Measurements from ENCODE around the gene SMARCAL1.

- TF ChIP-seq CTCF (IDR thresholded peaks at IDR 0.05) (no peak), POLR2A (IDR thresholded peaks at IDR 0.05) (no peak)
Measured at GRCh38 chr2:216493334-216493685, 81.0 kb downstream of the SMARCAL1 start.

Data from right lobe of liver (tissue), 4 donors.